ENCODE results near the gene SLC35E2B. TPM values are rescaled to one million over a fixed set of nuclear protein-coding genes. Genes with fewer than 3 reads are reported as not detected.
"Not testable (repeated sequence)": the region's sequence is repeated elsewhere in the genome, so short reads cannot be mapped to it uniquely, and the experiment has no call there.

Gene SLC35E2B
- total RNA-seq, 4 donors from 2014 or later, result 38.2 to 67.8 (median 46.1) TPM

DNA sequence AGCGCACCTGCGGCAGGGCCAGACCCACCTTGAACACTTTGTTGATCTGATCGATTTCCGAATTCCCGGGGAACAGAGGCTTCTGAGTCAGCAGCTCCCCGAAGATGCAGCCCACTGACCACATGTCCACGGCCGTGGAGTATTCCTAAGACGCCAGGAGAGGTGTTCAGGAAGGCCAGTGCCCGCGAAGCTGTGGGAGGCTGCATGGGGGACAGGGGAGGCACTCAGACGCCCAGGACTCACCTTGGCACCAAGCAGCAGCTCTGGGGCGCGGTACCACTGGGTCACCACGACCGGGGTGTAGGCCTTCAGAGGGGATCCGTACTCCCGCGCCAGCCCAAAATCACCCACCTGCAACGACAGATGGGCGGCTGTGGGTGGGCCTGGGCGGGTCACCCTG, 11.2 kb upstream of the SLC35E2B start:
- H3K4me3 ChIP-seq, result no peak overlapping the region
- DNase-seq (ENCODE audit: low spot score in 2 of 2), result no peak
- TF ChIP-seq, protein P1, sequence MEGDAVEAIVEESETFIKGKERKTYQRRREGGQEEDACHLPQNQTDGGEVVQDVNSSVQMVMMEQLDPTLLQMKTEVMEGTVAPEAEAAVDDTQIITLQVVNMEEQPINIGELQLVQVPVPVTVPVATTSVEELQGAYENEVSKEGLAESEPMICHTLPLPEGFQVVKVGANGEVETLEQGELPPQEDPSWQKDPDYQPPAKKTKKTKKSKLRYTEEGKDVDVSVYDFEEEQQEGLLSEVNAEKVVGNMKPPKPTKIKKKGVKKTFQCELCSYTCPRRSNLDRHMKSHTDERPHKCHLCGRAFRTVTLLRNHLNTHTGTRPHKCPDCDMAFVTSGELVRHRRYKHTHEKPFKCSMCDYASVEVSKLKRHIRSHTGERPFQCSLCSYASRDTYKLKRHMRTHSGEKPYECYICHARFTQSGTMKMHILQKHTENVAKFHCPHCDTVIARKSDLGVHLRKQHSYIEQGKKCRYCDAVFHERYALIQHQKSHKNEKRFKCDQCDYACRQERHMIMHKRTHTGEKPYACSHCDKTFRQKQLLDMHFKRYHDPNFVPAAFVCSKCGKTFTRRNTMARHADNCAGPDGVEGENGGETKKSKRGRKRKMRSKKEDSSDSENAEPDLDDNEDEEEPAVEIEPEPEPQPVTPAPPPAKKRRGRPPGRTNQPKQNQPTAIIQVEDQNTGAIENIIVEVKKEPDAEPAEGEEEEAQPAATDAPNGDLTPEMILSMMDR (IDR thresholded peaks at IDR 0.05), result no peak
- TF ChIP-seq EP300 (IDR thresholded peaks at IDR 0.05) (no peak), POLR2A (IDR thresholded peaks at IDR 0.05) (no peak)
- no peaks in the 10 kb centered on the region for H3K4me1 ChIP-seq
- no peaks in the 10 kb centered on the region for H3K27me3 ChIP-seq
- no peak overlapping the region for H3K27ac ChIP-seq
- H3K9me3 ChIP-seq, result no peaks in the 10 kb centered on the region
- 92 to 93% methylated on average over 14 to 22 of the region's 22 CpGs for WGBS, 2 donors
- H3K36me3 ChIP-seq, result peaks cover 0 to 42% (median 0%) of the 10 kb centered on the region in 3 donors

DNA sequence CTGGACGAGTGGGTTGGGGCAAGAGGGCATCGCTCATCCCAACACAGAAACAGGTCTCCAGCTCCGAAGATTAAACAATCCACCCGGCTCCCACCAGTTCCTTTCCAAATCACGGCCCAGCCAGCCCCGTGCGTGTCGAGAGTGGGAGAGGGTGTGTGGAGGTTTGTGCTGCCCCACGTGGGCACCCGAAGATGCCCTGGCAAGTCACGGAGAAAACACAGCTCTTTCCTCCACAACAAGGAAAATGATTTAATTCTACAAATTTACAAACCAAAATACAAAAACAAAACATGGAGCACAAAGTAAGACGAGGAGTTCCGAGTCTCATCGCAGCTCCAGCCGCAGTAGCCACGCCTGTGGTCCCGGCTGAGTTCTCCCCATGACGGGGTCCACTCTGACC, 9.9 kb upstream of the SLC35E2B start:
- H3K27me3 ChIP-seq; H3K27ac ChIP-seq; H3K4me1 ChIP-seq; DNase-seq (ENCODE audit: low spot score in 2 of 2); H3K4me3 ChIP-seq; H3K9me3 ChIP-seq: not testable (repeated sequence)
- WGBS, 2 donors, result 72 to 76% methylated on average over 10 to 14 of the region's 18 CpGs
- H3K36me3 ChIP-seq, result peaks cover 0 to 34% (median 0%) of the 10 kb centered on the region in 3 donors

DNA sequence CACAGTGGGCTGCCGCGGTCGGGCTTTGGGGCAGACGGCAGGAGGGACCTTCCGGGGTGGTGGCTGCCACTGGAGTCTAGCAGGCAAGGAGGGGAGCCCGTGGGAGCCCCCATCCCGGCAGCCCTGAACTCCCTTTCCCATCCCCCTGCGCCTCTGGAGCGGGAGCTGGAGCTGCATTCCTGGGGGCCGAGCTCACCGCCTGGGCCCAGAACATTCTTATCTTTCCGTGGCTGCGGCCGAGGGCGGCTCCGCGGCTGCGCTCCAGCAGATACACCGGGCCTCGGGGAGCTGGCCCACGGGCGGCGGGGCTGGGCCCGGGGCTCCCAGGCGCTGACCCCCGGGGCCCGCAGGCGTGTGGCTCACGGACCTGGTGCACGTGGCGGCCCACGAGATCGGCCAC, 8.0 kb upstream of the SLC35E2B start:
- not testable (repeated sequence) for H3K4me3 ChIP-seq; H3K9me3 ChIP-seq; H3K4me1 ChIP-seq; H3K27me3 ChIP-seq; H3K27ac ChIP-seq; DNase-seq (ENCODE audit: low spot score in 2 of 2)
- WGBS, 2 donors, result no CpG with 5 or more reads among the region's 33 CpGs
- H3K36me3 ChIP-seq, result peaks cover 0 to 17% (median 0%) of the 10 kb centered on the region in 3 donors

DNA sequence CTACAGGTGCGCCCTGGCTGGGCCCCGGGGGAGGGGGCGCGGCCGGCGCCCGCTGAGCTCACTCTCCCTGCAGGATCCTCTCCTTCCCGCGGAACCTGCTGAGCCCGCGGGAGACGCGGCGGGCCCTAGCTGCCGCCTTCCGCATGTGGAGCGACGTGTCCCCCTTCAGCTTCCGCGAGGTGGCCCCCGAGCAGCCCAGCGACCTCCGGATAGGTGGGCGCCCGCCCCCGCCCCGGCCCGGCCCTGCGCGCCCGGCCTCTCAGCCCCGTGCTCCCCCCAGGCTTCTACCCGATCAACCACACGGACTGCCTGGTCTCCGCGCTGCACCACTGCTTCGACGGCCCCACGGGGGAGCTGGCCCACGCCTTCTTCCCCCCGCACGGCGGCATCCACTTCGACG, 7.5 kb upstream of the SLC35E2B start:
- H3K9me3 ChIP-seq, result not testable (repeated sequence)
- WGBS, 2 donors, result no CpG with 5 or more reads among the region's 45 CpGs

DNA sequence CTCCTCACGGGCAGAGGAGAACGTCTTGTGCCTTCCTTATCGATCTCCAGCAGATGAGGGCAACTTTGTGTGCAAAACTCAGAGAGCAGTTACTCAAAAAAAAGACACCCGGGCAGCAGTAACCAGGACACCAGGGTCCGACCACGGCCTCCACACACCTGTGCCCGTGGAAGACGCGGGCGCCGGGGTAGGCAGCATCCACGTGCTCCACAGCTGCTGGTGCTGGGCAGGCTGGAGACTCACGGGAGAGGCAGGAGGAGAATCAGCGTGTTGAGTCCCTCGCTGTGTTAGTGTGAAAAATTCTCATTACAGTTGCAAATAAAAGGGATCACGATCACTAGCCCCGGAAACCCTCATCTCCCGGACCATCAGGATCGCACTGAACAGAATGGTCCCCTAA, 6.5 kb upstream of the SLC35E2B start:
- H3K27ac ChIP-seq; H3K36me3 ChIP-seq; H3K27me3 ChIP-seq; H3K4me1 ChIP-seq; H3K9me3 ChIP-seq; H3K4me3 ChIP-seq; DNase-seq (ENCODE audit: low spot score in 2 of 2): not testable (repeated sequence)
- WGBS, 2 donors, result 91 to 100% methylated on average over 2 to 8 of the region's 19 CpGs

More for the DNA sequence above, 7.5 kb upstream of the SLC35E2B start:
- H3K27me3 ChIP-seq; H3K4me3 ChIP-seq; H3K27ac ChIP-seq; DNase-seq (ENCODE audit: low spot score in 2 of 2); H3K4me1 ChIP-seq: not testable (repeated sequence)
- H3K36me3 ChIP-seq, result peaks cover 0 to 15% (median 0%) of the 10 kb centered on the region in 3 donors

DNA sequence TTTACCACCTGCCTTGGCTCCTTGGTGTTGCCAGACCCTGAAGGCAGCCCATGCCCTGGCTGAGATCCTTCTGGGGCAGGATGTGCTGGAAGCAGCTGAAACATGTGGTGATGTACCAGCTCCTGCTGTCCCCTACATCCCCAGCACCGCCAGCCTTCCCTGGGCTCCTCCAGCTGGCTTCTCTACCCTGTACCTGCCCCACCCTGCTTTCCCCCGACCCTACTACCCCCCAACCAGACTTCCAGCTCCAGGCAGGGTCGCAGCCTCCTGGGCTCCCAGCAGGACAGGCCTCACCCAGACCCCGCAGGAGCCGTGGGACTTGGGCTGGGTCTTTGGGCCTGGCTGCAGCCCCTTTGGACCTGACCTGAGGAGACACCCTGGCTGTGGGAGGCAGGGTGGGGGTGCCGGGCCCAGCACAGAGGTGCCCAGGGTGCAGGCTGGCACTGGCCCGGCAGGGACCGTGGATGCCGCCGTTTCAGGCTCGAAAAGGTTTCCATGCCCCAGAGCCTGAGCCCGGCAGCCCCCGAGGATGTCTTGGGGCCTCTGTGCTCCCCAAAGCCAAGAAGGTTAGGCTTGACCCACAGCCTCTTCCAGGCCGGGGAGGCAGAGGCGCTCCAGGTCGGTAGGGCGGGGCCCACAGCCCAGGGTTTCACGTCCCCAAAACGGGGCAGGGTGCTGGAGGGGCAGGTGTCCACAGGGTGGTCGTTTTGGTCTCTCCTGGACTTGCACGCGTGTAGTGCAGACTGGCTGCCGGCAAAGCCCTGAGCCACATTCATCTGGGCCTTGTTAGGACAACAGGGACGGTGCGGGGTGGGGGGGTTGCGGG, 5.0 kb upstream of the SLC35E2B start:
- not testable (repeated sequence) for H3K4me3 ChIP-seq; H3K9me3 ChIP-seq; DNase-seq (ENCODE audit: low spot score in 2 of 2); H3K27me3 ChIP-seq; H3K36me3 ChIP-seq; H3K4me1 ChIP-seq; H3K27ac ChIP-seq
- WGBS, 2 donors, result 70 to 86% methylated on average over 4 to 11 of the region's 26 CpGs

DNA sequence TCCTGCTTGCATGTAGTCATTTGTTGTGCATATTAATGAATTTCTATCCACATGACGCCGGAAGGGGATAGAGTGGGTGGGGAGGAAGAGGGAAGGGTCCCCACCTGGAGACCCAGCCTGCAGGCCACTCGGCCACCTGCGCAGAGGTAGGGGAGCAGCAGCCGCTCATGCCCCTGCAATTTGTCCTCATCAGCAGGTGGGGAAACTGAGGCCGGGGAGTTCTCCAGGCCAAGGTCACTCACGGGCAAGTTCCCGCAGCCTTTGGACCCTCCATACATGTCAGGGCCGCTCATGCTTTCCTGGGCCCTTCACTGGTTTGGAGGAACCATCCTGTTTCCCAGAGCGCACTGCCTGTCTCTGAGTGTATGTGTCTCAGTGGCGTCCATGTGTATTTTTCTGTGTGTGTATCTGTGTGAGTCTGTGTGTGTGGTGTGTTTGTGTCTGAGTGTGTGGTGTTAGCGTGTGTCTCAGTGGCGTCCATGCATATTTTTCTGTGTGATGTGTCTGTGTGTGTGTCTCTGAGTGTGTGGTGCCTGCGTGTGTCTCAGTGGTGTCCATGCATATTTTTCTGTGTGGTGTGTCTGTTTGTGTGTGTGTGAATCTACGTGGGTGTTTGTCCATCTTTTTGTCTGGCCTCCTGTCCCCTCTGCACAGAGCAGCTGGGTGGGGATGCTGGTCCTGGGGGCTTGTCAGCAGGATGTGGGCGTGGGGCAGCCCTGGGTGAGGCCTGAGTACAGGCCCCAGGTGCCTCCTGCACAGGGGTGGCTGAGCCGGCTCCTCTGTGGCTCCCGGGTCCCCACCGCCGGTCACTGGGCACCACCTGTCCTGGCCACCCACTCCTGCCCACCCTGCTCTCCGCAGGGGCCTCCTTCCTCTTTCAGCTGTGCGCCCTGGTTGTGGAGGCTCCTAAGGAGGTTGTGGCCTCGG, 4.1 kb upstream of the SLC35E2B start:
- H3K4me1 ChIP-seq; H3K27ac ChIP-seq; H3K9me3 ChIP-seq; DNase-seq (ENCODE audit: low spot score in 2 of 2); H3K36me3 ChIP-seq; H3K27me3 ChIP-seq; H3K4me3 ChIP-seq: not testable (repeated sequence)
- WGBS, 2 donors, result 89 to 91% methylated on average over 15 of the region's 23 CpGs

DNA sequence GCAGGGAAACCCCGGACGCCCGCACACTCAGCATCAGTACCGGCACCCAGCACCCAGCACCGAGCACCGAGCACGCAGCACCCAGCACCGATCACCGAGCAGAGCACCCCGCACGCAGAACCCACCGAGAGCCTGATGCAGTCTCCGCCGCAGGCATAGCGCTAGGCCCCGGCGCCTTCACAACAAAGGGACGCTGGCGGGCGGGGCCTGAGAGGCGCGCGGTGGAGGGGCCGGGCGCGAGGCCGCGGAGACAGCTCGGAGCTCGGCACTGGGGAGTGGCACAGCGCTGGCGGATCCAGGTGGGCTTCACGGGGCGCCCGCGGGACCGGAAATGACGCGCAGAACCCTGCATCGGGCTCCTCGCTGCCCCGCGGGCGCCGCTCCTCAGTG, 276 bp downstream of the SLC35E2B start:
- DNase-seq (ENCODE audit: low spot score in 2 of 2), result peak; percentile 52 to 69
- H3K4me3 ChIP-seq, result peak overlapping the region; percentile 52 to 67 (median 66)
- H3K27me3 ChIP-seq, H3K9me3 ChIP-seq, H3K36me3 ChIP-seq: not testable (repeated sequence)
- H3K27ac ChIP-seq, result peak overlapping the region; percentile 68 to 95 (median 87)
- 1% methylated on average over 26 of the region's 45 CpGs; no CpG with 5 or more reads in 1 of the 2 donors for WGBS, 2 donors
- H3K4me1 ChIP-seq, result peaks cover 0 to 15% (median 0%) of the 10 kb centered on the region in 4 donors

DNA sequence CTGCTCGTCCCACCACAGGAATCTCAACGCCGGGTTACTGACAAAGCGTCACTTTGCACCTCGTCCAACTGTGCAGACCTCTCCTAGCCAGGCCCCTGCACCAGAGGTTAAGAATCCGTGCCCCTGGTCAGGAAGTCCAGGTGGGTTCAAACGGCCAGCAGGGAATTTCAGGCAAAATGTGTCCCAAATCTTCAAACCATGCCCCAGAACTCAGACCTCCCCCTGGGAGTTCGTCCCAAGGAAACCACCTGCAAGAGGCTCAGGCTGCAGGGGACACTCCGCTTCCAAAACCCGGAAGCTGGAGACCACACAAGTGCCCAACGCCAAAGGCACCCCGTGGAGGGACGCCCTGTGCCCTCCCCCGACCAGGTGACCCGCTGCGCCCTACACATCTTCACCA, 1.2 kb downstream of the SLC35E2B start:
- Histone ChIP-seq H3K4me1 (peaks cover 0 to 22% (median 0%) of the 10 kb centered on the region in 4 donors), H3K4me3 (peak overlapping the region in 1 of 4 donors; percentile 26)
- not testable (repeated sequence) for H3K27me3 ChIP-seq; H3K9me3 ChIP-seq; H3K36me3 ChIP-seq; H3K27ac ChIP-seq; DNase-seq (ENCODE audit: low spot score in 2 of 2)
- no CpG with 5 or more reads among the region's 16 CpGs for WGBS, 2 donors

DNA sequence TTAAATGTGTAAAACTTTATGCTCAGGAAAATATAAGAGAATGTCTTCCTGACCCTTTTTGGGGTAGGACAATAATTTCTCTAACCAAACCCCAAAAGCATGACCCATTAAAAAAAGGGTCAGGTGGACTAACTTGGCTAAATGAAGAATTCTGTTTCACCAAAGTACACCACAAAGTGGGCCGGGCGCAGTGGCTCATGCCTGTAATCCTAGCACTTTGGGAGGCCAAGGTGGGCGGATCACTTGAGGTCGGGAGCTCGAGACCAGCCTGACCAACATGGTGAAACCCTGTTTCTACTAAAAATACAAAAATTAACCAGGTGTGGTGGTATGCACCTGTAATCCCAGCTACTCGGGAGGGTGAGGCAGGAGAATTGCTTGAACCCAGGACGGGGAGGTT, 3.1 kb downstream of the SLC35E2B start:
- not testable (repeated sequence) for H3K27me3 ChIP-seq; H3K9me3 ChIP-seq; H3K36me3 ChIP-seq; H3K4me3 ChIP-seq; H3K27ac ChIP-seq; DNase-seq (ENCODE audit: low spot score in 2 of 2)
- WGBS, 2 donors, result 82 to 90% methylated on average over 7 of the region's 7 CpGs
- peaks cover 0 to 34% (median 0%) of the 10 kb centered on the region in 4 donors for H3K4me1 ChIP-seq
